Stimulated activated CD4-positive, alpha-beta T cell treated with anti-CD3 and anti-CD28 coated beads, TNF-alpha, amount 100 ng/mL, for 1 hour (primary cell): ENCODE data around the gene CLDN24.

Source experiments
- DNase-seq, 3 donors: peaks; one replicate each; pipeline ENCODE4 v3.0.0-alpha.2; 2020; ENCODE audit warnings: low read depth in 3 of 3, low spot score in 1 of 3

The CLDN24 gene

DNA sequence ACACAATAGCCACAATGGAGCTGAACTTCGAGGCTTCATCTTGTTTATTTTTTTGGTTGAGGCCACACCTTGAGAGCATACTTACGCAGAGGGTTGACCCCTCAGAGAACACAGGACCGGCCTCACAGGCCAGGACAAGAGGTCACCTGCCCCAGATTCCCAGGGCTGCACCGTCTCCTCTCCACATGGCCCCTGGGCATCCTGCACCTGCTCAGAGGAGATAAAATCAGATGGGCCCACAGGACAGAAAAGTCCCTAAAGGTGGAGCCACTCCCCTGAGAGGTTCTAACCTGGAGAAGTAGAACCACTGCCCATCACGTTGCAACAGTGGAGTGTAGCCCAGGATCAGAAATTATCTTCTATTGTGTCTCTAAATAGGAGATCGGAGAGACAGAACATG, 1.1 kb upstream of the CLDN24 start:
- no peak for DNase-seq

- no peak for DNase-seq
These were observed 710 bp downstream of the CLDN24 start for GRCh38 chr4:183321516-183321915.

- no peak for DNase-seq
These were observed 1.1 kb downstream of the CLDN24 start for GRCh38 chr4:183321079-183321478.

DNA sequence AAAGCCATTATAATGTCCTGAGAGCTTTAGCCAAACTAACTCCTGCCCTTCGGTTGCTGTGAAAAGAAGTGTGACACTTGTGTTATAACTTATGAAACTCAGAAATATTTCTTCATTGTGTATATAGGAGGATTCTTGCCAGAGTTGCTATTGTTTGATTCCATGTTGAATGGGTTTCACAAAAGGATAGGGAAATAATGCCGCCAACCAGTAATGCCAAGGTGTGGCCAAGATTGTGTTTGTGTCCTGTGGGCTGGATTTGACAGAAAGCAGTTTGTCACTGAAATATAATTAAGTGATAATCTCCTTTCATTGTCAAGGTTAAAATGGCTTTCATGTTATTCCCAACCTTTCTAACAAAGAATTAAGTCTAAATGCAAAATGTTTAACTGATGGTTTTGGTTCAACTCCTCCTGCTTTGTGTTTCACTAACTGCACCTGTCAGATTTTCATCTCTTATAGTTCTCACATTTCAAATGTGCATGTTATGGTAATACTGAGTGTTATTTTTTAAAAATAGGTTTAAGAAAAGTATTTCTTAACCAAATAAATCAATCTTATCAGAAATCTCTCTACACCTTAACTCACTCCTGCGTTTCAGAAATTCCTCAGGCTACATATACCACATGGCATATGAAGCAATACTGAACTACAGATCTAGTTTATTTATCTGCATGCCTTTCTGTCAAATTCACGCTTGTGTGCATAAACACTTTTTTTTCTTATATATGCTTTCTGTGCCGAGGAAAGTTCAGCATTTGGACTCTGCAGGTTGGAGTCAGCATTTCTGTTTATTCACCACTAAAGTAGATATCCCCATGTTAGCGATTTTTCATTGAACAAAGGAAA, 1.8 kb downstream of the CLDN24 start, which contains the start of gene CLDN22:
Gene CLDN22, minus strand, starts transcription at position 66 of the 849 bp plus-strand sequence. Its CDS starts 58 bp downstream, at position 8.
- no peak for DNase-seq

DNA sequence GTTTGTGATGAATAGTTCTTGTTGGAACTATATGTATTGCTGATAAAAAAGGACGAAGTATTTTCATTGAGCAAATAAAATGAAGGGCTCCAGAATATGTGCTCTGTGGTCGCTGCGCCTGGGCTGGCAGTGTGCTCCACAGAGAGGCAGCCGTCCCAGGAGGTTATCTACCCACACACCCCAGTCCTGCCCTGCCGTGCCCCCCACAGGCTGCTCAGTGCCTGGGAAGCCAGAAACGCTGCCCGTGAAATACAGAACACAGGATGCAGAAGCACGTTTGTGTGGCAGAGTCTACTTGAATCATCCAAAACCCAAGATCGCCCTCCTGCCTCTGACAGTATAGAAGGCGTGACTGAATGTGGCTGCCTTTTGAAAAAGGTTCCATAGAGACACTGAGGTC, 3.6 kb downstream of the CLDN24 start:
- no peak for DNase-seq

DNA sequence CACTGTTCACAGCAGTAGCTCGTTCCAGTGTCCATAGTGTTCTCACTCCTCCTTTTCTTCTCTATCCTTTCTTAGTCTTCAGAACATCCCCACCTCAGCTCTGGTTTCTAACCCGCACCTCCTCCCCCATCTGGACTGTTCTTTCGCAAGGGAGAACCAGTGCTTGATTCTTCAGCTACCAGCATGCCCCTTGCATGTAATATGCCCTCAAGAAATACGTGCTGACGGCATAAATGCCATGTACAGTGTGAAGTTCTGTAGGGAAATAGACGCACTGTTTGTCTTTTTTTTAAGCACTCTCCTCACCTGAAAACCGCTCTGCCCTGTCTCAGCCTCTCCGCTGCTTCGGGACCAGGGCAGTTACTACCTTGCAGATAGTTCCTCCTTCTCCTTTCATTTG, 7.4 kb downstream of the CLDN24 start:
- no peak for DNase-seq

DNA sequence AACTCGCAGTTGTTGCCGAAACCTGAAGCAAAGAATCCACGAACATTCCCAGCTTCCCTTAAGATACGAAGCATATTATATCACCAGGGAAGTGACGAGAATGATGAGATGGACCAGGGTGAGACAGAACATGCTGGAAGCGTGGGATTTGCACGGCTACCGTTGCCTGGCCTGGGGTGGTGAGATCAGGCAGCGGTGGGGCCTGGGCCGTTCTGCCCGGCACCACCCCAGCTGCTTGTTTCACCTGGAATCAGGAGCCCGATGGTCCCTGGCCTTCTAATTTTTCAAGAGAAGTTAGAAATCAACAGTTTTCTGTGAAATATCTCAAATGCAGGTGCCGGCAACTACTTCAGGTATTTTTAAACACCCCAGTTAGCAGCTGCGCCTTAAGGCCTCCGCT, 7.9 kb downstream of the CLDN24 start:
- DNase-seq: no peak

GRCh38 chr4:183312841-183313240, 9.4 kb downstream of the CLDN24 start:
- no peak for DNase-seq

GRCh38 chr4:183306811-183307210, 15.4 kb downstream of the CLDN24 start:
- no peak for DNase-seq

DNA sequence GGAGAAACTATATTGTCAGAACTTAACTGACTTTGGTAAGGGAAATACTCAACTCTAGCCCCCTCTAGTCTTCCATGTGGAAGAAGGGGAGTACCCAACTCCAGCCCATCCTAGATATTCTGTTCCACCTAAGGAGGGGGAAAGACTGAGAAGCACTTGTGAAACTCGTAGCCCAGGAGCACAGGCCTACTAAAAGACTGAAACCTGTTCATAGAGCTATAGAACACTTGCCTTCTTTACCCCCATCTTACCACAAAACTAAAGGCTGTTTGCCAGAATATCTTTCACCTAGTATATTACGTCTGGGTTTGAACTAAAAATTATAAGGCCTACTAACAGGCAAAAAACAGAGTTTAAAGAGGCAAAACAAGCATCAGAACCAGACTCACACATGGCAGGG, 17.7 kb downstream of the CLDN24 start:
- DNase-seq: no peak

GRCh38 chr4:183304067-183304466, 18.2 kb downstream of the CLDN24 start:
- DNase-seq: no peak

- no peak for DNase-seq
These were observed 18.9 kb downstream of the CLDN24 start for GRCh38 chr4:183303301-183303700.

GRCh38 chr4:183300655-183301054, 21.6 kb downstream of the CLDN24 start:
- no peak for DNase-seq

- no peak for DNase-seq
These were observed 22.2 kb downstream of the CLDN24 start for GRCh38 chr4:183300070-183300469.

DNA sequence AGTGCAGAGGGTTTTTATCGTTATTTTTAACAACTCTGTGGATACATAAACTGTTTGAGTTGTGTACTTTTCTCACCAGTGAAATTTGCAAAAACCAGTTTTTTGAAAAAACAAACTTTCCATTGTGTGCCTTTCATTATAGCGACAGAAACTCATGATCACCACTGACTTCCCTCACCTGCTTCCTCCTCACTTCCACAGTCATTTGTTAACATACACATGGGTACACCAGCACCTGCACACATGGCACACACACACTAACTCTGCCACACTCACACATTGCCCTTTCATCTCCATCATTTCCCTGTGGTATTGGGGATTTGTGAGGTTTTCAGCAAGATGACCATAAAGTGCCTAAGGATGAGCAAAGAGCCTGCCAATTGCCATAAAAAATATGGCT, 22.8 kb downstream of the CLDN24 start:
- no peak for DNase-seq

DNA sequence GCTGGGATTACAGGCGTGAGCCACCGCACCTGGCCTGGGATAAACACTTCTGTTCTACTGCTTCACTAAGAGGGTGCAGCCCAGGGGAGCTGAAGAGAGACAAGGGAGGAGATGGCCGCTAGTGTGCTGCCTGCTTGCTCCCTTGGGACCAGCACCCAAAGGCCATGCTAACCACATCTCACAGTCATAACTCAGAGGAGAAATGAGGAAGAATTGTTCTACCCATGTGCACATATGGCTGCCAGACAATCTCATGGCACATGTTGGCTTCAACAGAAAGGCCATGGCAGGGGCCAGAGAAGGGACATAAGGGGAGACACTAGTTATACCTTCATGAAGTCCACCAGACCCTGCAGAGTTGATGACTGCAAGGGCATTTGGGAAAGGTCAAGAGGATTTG, 24.6 kb downstream of the CLDN24 start:
- DNase-seq: no peak

DNA sequence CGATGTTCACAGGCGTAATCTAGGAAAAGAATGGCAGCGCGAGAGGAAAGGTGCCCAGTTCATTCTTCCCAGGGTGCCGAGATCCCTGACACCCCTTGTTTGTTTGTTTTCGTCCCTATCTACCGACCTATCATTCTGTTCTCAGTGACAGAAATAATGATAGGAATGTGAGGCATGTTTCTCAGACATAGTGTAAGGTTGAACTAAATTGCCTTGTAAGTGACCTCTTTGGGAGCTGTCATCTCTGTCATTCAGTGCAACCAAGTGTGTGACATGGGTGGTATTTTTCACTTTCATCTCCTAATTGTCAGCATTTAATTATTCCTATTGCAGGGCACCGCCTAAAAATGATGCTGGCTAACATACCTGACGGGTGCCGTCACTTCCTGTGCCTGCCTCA, 26.5 kb downstream of the CLDN24 start:
- no peak for DNase-seq

DNA sequence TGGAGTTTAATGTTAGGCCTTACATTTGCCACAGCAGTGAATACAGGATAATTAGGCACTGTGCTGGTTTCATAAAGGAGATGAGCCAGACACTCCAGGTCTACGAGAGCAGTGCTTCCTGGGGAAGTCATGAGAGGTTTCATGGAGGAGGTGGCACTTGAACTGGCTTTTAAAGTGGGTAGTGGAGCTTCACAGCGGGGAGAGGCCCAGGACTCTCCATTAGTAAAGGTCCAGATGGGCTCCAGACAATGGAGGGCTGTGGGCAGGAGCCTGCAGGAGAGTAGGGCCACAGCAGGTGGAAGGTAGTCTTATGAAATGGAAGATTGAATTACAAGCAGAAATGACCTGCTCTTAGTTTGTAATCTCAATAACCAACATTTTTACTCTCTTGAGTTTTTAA, 31.2 kb downstream of the CLDN24 start:
- DNase-seq: no peak

GRCh38 chr4:183289688-183290087, 32.5 kb downstream of the CLDN24 start:
- DNase-seq: no peak

DNA sequence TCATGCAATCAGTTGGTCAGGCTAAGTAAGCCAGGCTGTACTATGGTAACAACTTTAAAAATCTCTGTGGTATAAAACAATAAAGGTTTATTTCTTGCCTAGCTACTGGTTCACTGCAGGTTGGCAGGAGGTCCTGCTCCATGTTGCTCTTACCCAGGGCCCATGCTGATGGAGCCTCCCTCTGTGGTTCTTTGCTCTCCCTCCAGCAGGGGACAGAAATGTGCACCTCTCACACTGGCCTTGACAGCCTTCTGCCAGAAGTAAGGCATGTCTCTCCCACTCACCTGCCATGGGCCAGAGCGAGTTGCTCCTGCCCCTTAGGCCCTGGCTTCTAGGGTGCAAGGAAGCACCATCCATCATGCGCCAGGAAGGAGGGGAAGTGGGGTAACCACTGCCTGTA, 33.3 kb downstream of the CLDN24 start:
- DNase-seq: no peak

- no peak for DNase-seq
These were observed 34.5 kb downstream of the CLDN24 start for GRCh38 chr4:183287677-183288076.

DNA sequence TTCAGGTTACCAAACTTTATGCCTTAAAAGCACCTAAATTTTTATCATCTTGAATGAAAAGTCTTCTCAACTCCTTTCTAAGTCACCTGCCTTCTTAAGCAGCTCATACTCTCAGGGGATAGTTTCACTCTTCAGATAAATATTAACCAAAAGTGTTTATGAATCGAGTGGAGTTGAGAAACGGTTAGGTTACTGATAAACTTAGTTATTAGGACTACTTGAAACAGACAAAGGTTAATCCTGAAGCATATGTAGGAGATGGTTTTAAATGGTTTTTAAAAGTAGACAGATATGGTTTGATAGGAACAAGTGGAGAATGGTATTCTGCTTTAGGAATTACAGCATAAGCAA, 34.9 kb downstream of the CLDN24 start:
- no peak for DNase-seq

DNA sequence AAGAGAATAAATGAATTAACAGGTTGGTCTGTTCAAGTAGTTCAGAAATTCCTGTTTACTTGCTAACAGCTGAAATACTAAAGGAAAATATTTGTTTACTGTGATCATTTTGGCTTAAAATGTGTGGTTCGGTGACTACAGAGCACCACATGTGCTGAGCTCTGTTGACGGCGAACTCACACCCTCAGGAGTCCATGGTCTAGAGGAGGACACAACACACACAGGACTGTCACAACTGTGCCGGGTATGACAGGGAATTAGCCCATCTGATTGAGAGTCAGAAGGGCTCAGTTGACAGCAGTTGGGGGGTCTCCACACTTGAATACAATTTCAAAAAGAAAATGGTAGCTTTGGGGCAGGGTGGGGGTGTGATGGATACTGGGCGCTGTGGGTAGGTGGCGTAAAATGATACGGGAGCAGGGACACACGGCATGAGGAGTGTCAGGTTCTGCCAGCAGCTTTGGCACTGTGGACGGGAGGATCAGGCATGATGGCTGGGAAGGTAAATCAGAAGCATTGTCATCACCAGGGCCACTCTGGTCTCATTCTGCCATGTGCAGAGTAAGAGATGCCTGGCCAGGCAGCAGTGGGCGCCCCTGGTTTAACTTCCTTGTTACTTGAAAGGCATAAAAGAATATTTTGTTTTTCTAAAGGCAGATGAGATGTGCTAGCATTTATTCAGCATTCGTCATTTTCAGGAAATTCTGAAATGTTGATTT, 35.5 kb downstream of the CLDN24 start:
- no peak for DNase-seq
